Measurements from ENCODE around the gene PGK2.
"Not testable (repeated sequence)": the region's sequence is repeated elsewhere in the genome, so short reads cannot be mapped to it uniquely, and the experiment has no call there.

Gene PGK2

DNA sequence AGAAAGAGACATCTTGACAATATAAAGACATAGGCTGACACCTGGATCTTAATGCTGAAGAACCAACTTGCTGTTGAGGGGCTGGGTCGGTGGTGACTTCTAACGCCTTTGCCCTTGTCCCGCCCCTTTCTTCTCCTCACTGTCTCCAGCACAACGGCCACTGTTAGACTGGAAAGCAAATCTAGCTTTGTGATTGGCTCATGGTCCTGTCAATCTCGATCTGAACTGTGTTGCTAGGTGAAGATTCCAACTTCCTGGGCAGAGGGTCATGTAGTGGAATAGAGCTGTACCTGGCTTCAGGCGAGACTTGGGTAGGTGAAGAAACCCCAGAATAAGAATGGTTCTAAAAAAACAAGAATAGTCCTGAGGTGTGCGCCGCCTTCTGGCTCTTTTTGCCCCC is at the start of gene PGK2:
TSS of gene PGK2 (minus strand) at position 110 of the 400 bp plus-strand sequence. CDS start at position 12, 98 bp downstream.
- no peak for DNase-seq (ENCODE audit: low read depth)

GRCh38 chr6:49835140-49835539 is 48.1 kb upstream of the PGK2 start:
- no peak for DNase-seq (ENCODE audit: low read depth)

GRCh38 chr6:49833386-49833785 is 46.3 kb upstream of the PGK2 start:
- no peak for DNase-seq (ENCODE audit: low read depth)

GRCh38 chr6:49826743-49827406 is 39.8 kb upstream of the PGK2 start:
- DNase-seq (ENCODE audit: low read depth) = no peak

DNA sequence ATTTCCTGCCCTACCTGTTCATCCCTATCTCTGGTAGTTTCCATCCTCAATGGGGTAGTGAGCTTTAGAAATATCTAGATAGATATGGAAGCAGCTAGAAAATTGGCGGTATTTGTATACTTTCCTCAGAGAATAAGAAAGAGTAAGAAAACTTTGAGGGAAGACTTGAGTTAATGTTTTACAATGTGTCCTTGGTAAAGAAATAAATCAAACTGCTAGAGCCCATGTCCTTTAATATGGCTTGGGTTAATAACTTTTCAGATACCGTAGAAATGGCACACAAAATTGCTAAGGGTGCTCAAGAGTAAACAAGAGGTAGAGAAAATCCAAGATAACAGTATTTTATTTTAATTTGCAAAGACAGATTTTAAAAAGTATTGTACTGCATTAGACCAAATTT is 28.1 kb upstream of the PGK2 start:
- DNase-seq (ENCODE audit: low read depth) = no peak

DNA sequence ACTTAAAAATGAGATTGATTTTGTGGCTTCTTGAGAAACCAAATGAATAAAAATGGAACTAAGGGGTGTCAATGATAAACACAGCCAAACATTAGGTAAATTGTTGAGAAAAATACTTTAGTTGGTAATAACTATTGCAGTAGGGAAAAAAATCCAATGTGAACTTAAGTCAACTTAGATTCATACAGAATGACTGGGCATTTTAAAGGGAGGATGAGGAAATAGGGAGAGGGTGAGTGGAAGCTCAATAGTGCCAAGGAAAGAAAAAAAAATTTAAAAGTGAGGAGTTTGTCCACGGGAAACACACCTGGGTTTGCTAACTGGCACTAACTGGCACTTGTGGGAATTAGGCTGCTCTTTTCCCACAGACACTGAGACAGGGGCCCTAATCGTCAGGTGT is 26.2 kb upstream of the PGK2 start:
- DNase-seq (ENCODE audit: low read depth) = no peak

DNA sequence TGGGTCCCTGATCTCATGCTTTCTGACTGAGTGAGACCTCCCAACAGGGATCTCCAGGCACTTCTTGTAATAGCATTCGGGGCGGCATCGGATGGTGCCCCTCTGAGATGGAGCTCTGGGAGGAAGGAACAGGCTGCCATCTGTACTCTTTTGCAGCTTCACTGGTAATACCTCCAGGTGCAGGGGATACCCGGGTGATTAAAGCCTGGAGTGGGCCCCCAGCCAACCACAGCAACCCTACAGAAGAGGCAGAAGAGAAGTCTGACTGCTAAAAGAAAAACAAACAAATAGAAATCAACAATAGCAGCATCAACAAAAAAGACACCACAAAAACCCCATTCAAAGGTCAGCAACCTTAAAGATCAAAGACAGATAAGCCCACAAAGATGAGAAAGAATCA is 19.1 kb upstream of the PGK2 start:
- DNase-seq (ENCODE audit: low read depth) = no peak

GRCh38 chr6:49805246-49805645 is 18.2 kb upstream of the PGK2 start:
- DNase-seq (ENCODE audit: low read depth) = no peak

GRCh38 chr6:49801525-49801924 is 14.4 kb upstream of the PGK2 start:
- no peak for DNase-seq (ENCODE audit: low read depth)

GRCh38 chr6:49799090-49799489 is 12.0 kb upstream of the PGK2 start:
- DNase-seq (ENCODE audit: low read depth) = no peak

DNA sequence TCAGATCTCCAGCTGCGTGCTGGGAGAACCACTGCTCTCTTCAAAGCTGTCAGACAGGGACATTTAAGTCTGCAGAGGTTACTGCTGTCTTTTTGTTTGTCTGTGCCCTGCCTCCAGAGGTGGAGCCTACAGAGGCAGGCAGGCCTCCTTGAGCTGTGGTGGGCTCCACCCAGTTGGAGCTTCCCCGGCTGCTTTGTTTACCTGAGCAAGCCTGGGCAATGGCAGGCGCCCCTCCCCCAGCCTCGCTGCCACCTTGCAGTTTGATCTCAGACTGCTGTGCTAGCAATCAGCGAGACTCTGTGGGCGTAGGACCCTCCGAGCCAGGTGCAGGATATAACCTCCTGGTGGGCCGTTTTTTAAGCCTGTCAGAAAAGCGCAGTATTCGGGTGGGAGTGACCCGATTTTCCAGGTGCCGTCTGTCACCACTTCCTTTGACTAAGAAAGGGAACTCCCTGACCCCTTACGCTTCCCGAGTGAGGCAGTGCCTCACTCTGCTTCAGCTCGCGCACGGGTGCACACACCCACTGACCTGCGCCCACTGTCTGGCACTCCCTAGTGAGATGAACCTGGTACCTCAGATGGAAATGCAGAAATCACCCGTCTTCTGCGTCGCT is 9.9 kb upstream of the PGK2 start:
- DNase-seq (ENCODE audit: low read depth) = not testable (repeated sequence)

DNA sequence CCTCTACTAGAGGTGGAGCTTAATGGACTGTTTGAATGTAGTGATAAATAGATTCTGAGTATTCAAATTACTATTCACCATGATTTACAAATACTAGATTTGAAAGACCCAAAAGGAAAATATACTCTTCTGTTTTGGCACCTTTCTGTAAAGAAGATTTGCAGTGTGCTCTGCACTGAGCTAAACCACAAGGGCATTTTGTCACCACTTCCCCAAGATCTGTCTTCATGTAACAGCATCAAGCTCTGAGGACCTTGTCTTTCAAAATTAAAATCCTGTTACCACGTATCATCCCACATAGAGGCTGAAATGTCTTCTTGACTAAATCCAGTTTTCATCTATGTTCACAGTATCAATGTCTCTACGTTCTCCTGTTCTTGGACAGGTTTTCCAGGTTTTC is 3.3 kb upstream of the PGK2 start:
- DNase-seq (ENCODE audit: low read depth) = no peak

DNA sequence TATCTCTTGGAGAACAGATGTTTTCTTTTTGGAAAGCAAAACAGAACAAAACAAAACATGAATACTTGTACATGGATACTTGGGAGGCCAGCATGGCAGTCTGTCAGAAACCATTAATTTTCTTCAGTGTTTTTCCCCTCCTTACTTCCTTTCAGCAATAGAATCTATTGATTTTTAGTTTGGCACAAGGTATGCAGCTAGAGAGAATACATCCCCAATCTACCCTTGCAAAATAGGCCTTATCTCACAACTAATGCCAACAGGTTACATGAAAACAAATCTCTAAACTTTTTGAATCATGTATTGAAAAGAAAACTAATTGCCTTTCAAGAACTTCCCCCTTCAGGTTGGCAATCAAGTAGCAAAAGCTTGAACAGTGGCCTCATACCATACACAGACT is 2.8 kb downstream of the PGK2 start:
- DNase-seq (ENCODE audit: low read depth) = no peak

- no peak for DNase-seq (ENCODE audit: low read depth)
These were observed 4.4 kb downstream of the PGK2 start for GRCh38 chr6:49782725-49783124.

- DNase-seq (ENCODE audit: low read depth) = no peak
These were observed 4.8 kb downstream of the PGK2 start for GRCh38 chr6:49782293-49782692.

- no peak for DNase-seq (ENCODE audit: low read depth)
These were observed 10.6 kb downstream of the PGK2 start for GRCh38 chr6:49776444-49776843.

DNA sequence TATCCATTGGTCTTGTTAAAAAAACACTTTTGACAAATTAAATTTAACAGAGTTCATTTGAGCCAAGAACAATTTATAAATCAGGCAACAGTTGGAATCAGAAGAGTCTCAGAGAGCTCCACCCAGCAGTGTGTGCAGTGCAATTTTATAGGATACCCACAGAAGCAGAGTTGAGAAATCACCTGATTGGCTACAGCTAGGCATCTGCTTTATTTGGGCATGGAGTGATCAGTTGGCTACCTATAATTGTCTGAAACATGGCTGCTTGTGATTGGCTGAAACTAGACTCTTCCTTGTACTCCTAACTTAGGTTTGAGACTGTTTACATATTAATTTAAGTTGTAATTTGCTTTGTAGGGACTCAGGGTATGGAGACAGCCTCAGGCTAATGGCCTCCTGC is 12.0 kb downstream of the PGK2 start:
- DNase-seq (ENCODE audit: low read depth) = no peak

- no peak for DNase-seq (ENCODE audit: low read depth)
These were observed 14.8 kb downstream of the PGK2 start for GRCh38 chr6:49772285-49772684.

DNA sequence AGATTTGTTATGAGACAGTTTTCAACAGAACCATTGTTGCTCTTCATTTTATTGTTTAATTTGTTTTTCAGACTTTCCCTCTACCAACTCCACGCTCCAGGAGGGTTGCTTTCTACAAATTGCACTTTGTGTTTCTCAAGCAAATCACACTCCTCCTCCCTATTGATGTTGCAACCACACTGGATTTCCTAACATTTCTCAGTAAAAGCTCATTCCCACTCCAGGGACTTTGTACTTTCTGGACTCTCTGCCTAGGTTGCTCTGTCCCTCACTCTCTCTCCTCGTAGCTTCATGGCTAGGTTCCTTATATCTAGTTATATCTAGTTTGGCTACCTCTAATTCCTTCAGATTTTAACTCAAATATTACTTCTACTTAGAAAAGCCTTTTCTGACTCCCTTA is 20.3 kb downstream of the PGK2 start:
- DNase-seq (ENCODE audit: low read depth) = no peak

GRCh38 chr6:49764571-49765236 is 22.4 kb downstream of the PGK2 start:
- DNase-seq (ENCODE audit: low read depth) = no peak

- DNase-seq (ENCODE audit: low read depth) = no peak
These were observed 42.8 kb downstream of the PGK2 start, which contains the start of gene CRISP3 for GRCh38 chr6:49744259-49744658. CRISP3 (minus strand) TSS chr6:49744388; CDS start chr6:49744367, 21 bp downstream.

GRCh38 chr6:49743429-49743828 is 43.7 kb downstream of the PGK2 start:
- no peak for DNase-seq (ENCODE audit: low read depth)

DNA sequence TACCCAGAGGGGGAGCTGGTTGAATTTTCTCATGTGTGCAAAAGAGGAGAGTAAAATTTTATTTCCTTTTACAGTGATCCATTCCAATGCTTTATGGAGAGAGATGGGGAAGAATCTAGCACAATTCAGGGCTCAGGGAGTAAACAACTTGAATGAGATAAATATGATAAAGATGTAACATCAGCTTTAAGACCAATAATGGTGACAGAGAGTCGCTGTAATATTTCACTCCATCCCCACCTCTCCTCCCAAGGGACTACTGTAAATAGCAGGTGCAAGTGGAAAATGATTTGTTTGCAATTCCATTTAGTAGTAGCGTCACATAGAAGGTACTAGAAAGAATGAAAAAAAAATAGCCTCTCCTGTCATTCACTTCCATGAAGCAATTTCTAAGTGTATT is 47.7 kb downstream of the PGK2 start:
- DNase-seq (ENCODE audit: low read depth) = no peak

All from stimulated activated CD8-positive, alpha-beta memory T cell treated with anti-CD3 and anti-CD28 coated beads, Interleukin-7, amount 100 ng/mL, for 24 hours (primary cell).